Right atrium auricular region (tissue), 2 donors: ENCODE data around the gene SEMG2. TPM values are rescaled to one million over a fixed set of nuclear protein-coding genes. Genes with fewer than 3 reads are reported as not detected.

ENCODE experiments used
- total RNA-seq, 2 donors: library from RNA; depleted of rRNA; stranded (reverse); fragments of >200 nt; gene quantifications; one replicate each; pipeline ENCODE4 v1.1.0, GENCODE V29; 2016

The SEMG2 gene
- total RNA-seq, 2 donors from 2014 or later: not detected

Other genes starting within 250 kb of the SEMG2 start
- under 1 TPM; 0.33 to 0.39 TPM for gene KCNS1, start 120.2 kb upstream of the SEMG2 start, total RNA-seq
- gene WFDC5, start 106.2 kb upstream of the SEMG2 start, total RNA-seq: not detected
- not detected for gene WFDC12, start 96.9 kb upstream of the SEMG2 start, total RNA-seq
- not detected for gene PI3, start 46.5 kb upstream of the SEMG2 start, total RNA-seq
- gene SEMG1, start 14.3 kb upstream of the SEMG2 start, total RNA-seq: not detected
- gene SLPI, start 33.2 kb downstream of the SEMG2 start, total RNA-seq: 100 to 1,000 TPM in 1 of 2 donors, 10 to 100 TPM in 1; 57.3 to 306 TPM
- gene RBPJL, start 85.5 kb downstream of the SEMG2 start, total RNA-seq: not detected
- not detected for gene MATN4, start 86.9 kb downstream of the SEMG2 start, total RNA-seq
- gene SDC4, start 127.1 kb downstream of the SEMG2 start, total RNA-seq: 10 to 100 TPM; 71.4 to 95.2 TPM
- 10 to 100 TPM; 31.7 to 41.9 TPM for gene SYS1, start 141.8 kb downstream of the SEMG2 start, total RNA-seq
- gene TP53TG5, start 157.0 kb downstream of the SEMG2 start, total RNA-seq: not detected
- 100 to 1,000 TPM; 139 to 159 TPM for gene DBNDD2, start 186.9 kb downstream of the SEMG2 start, total RNA-seq
- gene PIGT, start 194.8 kb downstream of the SEMG2 start, total RNA-seq: 100 to 1,000 TPM; 140 to 168 TPM
- 10 to 100 TPM in 1 of 2 donors, not detected in 1; 12.4 TPM for gene WFDC2, start 248.4 kb downstream of the SEMG2 start, total RNA-seq